GM19438 (cell line): ENCODE results near the gene H2BW2.
"Not testable (repeated sequence)": the region's sequence is repeated elsewhere in the genome, so short reads cannot be mapped to it uniquely, and the experiment has no call there.

Experiments
- ATAC-seq: cut with Tn5 transposase; IDR thresholded peaks from one replicate; pipeline ENCODE4 v1.9.1; 2021; ENCODE audit warnings: low read depth; ENCODE audit not compliant: unreplicated experiment

H2BW2 gene

GRCh38 chrX:104039689-104040505, at the start of gene H2BW2:
Gene H2BW2 (plus strand): TSS chrX:104039956. CDS start chrX:104039995, 39 bp downstream.
- no peak for ATAC-seq

DNA sequence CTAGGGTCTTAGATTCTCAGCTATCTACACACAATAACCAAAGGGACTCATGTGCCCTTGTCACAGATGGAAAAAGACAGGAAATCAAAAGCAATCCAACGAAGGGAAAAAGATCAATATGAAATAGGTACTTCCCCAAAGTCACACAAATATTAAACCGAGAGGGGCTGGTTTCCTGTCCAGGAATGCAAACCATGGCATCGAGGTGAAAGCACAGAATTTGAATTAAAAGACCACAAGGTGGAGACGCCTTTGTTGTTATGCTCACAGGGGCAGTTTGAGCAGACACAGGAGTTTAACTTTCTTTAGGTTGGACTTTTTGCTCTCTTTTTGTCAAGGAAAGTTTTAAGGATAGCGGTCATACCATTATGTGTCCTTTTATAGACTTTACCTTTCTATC, 40.5 kb upstream of the H2BW2 start:
- peak; percentile 84 for ATAC-seq

DNA sequence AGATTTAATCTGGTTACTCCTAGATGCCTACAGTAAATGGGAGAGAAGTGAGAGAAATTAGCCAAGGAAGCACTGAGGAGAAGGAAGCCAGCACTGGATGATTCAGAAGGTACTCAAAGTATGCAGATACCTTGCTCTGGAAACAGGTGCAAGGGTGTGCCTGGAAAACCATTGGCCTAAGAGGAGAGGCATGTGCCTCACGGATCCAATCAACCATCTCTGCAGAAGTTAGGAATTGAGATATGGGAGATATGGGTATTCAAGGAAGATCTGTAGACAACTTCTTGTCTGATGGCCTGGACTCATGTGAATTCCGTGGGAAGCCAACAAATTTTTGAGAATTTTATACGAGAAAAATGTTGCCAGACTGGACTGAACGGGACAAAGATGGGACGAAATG, 30.9 kb upstream of the H2BW2 start:
- ATAC-seq: no peak

- ATAC-seq: no peak
These were observed 26.6 kb upstream of the H2BW2 start for GRCh38 chrX:104013158-104013557.

DNA sequence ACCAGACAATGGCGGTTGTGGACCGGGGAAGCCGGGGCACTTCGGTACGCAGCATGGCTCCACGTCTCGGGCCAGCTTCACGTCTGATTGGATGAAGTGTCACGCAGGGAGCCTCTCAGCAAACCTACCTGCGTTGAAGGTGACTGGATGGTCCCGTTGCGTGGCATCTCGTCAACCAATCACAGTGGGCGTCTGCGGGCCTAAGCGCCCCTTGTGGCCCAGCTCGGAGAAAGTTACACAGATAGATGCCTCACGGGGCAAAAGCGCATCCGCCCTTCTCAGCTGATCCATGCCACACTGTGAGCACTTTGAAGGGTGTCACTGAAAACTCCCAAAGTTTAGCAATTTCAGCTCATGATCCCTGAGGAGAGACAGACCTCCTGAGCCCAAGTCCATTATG, 26.1 kb upstream of the H2BW2 start, which contains the start of gene H2BW1:
Gene H2BW1 (minus strand): TSS at position 103 of the 400 bp plus-strand sequence. CDS start 132 bp downstream, outside the sequence.
- no peak for ATAC-seq

DNA sequence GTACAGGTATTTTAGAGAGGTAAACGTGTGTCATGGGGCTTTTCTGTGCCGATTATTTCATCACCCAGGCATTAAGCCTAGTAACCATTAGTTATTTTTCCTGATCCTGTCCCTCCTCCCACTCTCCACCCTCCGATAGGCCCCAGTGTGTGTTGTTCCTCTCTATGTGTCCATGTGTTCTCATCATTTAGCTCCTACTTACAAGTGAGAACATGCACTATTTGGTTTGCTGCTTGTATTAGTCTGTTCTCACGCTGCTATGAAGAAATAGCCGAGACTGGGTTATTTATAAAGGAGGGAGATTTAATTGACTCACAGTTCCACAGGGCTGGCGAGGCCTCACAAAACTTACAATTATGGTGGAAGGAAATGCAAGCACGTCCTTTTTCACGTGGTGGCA, 24.2 kb upstream of the H2BW2 start:
- ATAC-seq: not testable (repeated sequence)

DNA sequence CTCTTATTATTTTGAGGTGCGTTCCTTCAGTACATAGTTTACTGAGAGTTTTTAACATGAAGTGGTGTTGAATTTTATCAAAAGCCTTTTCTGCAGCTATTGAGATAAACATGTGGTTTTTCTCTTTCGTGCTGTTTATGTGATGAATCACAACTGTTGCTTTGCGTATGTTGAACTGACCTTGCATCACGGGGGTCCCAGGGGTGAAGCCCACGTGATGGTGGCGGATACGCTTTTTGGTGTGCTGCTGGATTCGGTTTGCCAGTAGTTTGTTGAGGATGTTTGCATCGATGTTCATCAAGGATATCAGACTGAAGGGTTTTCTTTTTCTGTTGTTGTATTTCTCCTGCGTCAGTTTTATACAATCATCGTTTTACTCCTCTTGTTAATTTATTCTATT, 21.6 kb upstream of the H2BW2 start:
- no peak for ATAC-seq

GRCh38 chrX:104041003-104041402, 1.2 kb downstream of the H2BW2 start:
- no peak for ATAC-seq

- no peak for ATAC-seq
These were observed 5.9 kb downstream of the H2BW2 start for GRCh38 chrX:104045642-104046041.

- ATAC-seq: no peak
These were observed 7.4 kb downstream of the H2BW2 start for GRCh38 chrX:104047171-104047570.

GRCh38 chrX:104054956-104055355, 15.2 kb downstream of the H2BW2 start:
- ATAC-seq: not testable (repeated sequence)

DNA sequence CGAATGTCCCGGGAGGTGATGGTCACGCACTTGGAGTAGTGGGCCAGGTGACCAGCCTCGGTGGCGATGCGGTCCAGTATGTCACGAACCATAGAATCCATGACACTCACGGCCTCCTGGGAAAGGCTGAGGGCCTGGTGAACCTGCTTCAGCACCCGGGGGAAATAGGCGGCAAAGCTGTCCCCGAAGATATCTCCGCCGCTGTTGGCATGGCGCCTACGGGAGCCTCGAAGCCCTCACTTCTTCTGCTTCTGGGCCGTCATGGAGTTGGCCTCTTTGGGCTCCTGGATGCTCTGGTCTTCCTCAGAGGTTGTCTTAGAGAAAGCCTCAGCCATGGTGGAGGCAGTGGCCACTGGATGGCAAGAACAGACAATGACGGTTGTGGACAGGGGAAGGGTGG, 22.9 kb downstream of the H2BW2 start:
- not testable (repeated sequence) for ATAC-seq

DNA sequence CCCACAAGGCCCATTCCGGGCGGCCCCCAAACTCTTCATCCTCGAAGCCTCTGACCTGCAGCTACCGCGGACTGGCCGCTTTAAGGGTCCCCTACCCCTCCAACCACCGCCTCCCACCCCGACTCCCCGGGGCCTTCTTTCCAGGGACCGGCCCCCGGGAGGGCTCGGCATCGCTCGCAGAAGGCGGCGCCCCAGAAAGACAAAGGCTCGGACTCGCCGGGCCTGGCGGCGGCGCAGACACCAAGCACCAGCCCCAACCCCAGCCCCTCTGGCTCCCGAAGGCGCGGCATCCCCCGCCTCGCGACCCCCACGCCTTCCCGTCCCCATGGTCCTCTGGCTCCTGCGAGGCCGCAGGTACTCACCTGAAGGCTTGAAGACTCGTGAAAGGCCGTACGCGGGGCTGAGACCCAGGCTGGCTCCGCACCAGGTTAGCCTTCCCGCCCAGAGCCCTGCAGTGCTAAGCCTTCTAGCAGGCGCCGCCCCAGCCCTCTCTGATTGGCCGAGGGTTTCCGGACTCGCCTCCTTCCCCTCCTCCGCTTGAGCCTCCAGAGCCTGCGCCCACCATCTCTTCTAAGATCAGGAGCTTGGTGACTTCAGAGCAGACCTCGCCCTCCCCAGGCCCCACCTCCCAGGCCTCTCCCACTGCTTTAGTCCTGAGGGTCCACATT, 36.2 kb downstream of the H2BW2 start, which contains the start of gene TMSB15C:
Gene TMSB15C (minus strand): TSS at position 459 of the 668 bp plus-strand sequence.
- ATAC-seq: peak; percentile 98

GRCh38 chrX:104077854-104078253, 38.1 kb downstream of the H2BW2 start:
- not testable (repeated sequence) for ATAC-seq

DNA sequence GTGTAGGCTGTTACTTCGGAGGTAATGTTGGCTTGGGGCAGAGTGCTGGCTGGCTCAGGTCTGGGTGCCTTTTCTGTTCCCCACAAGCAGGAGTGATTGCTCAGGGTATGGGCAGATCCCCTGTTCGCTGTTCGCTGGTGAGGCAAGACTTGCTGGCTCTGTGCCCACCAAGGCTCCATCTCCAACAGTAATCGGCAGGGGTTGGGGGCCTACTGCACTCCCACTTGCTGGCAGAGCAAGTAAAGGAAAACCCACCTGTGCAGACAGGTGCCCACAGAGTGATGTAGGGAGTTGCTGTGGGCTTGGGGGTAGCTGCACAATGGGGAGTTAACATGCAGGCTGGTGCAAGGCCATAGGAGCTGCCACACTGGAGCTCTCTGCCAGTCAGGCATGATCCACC, 44.3 kb downstream of the H2BW2 start:
- ATAC-seq: no peak

GRCh38 chrX:104084534-104085277, 45.0 kb downstream of the H2BW2 start:
- no peak for ATAC-seq

- no peak for ATAC-seq
These were observed 45.7 kb downstream of the H2BW2 start for GRCh38 chrX:104085477-104085876.

GRCh38 chrX:104085919-104086318, 46.2 kb downstream of the H2BW2 start:
- no peak for ATAC-seq
